ENCODE data around the gene STKLD1. TPM values are rescaled to one million over a fixed set of nuclear protein-coding genes. Genes with fewer than 3 reads are reported as not detected.

The STKLD1 gene
- total RNA-seq, 1 donor: 2.6 TPM

- DNase-seq (ENCODE audit: low read depth): peak; percentile 57
- no peak for TF ChIP-seq CTCF (IDR thresholded peaks at IDR 0.05; ENCODE audit: insufficient read depth, low read depth, low read length)
- no peak overlapping the region for H3K4me3 ChIP-seq (ENCODE audit: low read depth, low read length)
Measured at GRCh38 chr9:133362359-133363044, 13.7 kb upstream of the STKLD1 start.

- DNase-seq (ENCODE audit: low read depth): no peak
- no peak overlapping the region for H3K4me3 ChIP-seq (ENCODE audit: low read depth, low read length)
- no peak for TF ChIP-seq CTCF (IDR thresholded peaks at IDR 0.05; ENCODE audit: insufficient read depth, low read depth, low read length)
Measured at GRCh38 chr9:133366435-133366834, 9.7 kb upstream of the STKLD1 start.

GRCh38 chr9:133367221-133367620, 8.9 kb upstream of the STKLD1 start:
- TF ChIP-seq CTCF (IDR thresholded peaks at IDR 0.05; ENCODE audit: insufficient read depth, low read depth, low read length): no peak
- DNase-seq (ENCODE audit: low read depth): no peak
- no peak overlapping the region for H3K4me3 ChIP-seq (ENCODE audit: low read depth, low read length)

GRCh38 chr9:133367778-133368177, 8.4 kb upstream of the STKLD1 start:
- no peak overlapping the region for H3K4me3 ChIP-seq (ENCODE audit: low read depth, low read length)
- DNase-seq (ENCODE audit: low read depth): no peak
- no peak for TF ChIP-seq CTCF (IDR thresholded peaks at IDR 0.05; ENCODE audit: insufficient read depth, low read depth, low read length)

GRCh38 chr9:133368249-133368881, 7.8 kb upstream of the STKLD1 start:
- peak; percentile 49 for DNase-seq (ENCODE audit: low read depth)
- H3K4me3 ChIP-seq (ENCODE audit: low read depth, low read length): no peak overlapping the region
- TF ChIP-seq CTCF (IDR thresholded peaks at IDR 0.05; ENCODE audit: insufficient read depth, low read depth, low read length): no peak

GRCh38 chr9:133369422-133369821, 6.7 kb upstream of the STKLD1 start:
- TF ChIP-seq CTCF (IDR thresholded peaks at IDR 0.05; ENCODE audit: insufficient read depth, low read depth, low read length): no peak
- DNase-seq (ENCODE audit: low read depth): no peak
- H3K4me3 ChIP-seq (ENCODE audit: low read depth, low read length): no peak overlapping the region

All from fibroblast of villous mesenchyme (primary cell).